K562 (cell line): ENCODE results near the gene RESF1. TPM values are rescaled to one million over a fixed set of nuclear protein-coding genes. Genes with fewer than 3 reads are reported as not detected.

Experiments
- ATAC-seq: fragments of 200-7000 bp; cut with Tn5 transposase; 3 replicates; pipeline ENCODE4 v1.9.1; 2020; ENCODE audit warnings: moderate library complexity
- BruUV-seq: library from RNA; stranded (reverse); fragments of 400-500 nt; replicated peaks from 2 replicates; lab custom pipeline; 2021; lab: Mats Ljungman, UMichigan
- CTCF ChIA-PET: fragments of 300-600 bp; formaldehyde crosslinking; extraction: SDS; loops from one replicate; lab custom pipeline; 2021; ENCODE audit warnings: low intra/inter-chr PET ratio; lab: Yijun Ruan, JAX
- POLR2A ChIA-PET: fragments of 300-600, 350-650 bp; sonication (Branson Sonifier 250); formaldehyde crosslinking; extraction: SDS; loops from one replicate; lab custom pipeline; 2021; ENCODE audit warnings: antibody characterized with exemption, inconsistent platforms; lab: Yijun Ruan, JAX
- DNase-seq, 4 experiments: peaks; one replicate each; pipeline versions ENCODE4 v3.0.0 to v3.0.0-alpha.2; 2011 to 2018; ENCODE audit warnings: low spot score in 3 of 4, mixed read lengths in 3 of 4; ENCODE audit errors: extremely low read depth in 1 of 4
- FAIRE-seq: peaks from 2 replicates; lab custom pipeline; 2011; peaks lifted over from hg19 to GRCh38; lab: Jason Lieb, UNC
- H2AFZ ChIP-seq: 2 replicates; pipeline ENCODE4 v1.6.0; 2011; ENCODE audit warnings: low read depth, low read length, control low read depth, inconsistent platforms
- H3K27ac ChIP-seq: fragments of 200-600 bp; 3 replicates; pipeline ENCODE4 v1.8.0; 2011; ENCODE audit warnings: low read depth, mild to moderate bottlenecking, control low read depth, inconsistent platforms, low read length, moderate library complexity, mixed read lengths; ENCODE audit errors: extremely low read depth
- H3K27me3 ChIP-seq, 2 experiments: fragments of 300-600 bp in 1 of 2; 2 replicates in 1 of 2; 3 replicates in 1 of 2; pipeline versions ENCODE4 v1.6.0 to v1.8.0; 2011; ENCODE audit warnings: inconsistent platforms in 2 of 2, low read length in 2 of 2, mild to moderate bottlenecking in 1 of 2, mixed read lengths in 1 of 2, moderate library complexity in 1 of 2; ENCODE audit not compliant: control insufficient read depth in 2 of 2, insufficient read depth in 2 of 2
- H3K36me3 ChIP-seq: fragments of 300-600 bp; 3 replicates; pipeline ENCODE4 v1.8.0; 2011; ENCODE audit warnings: mild to moderate bottlenecking, low read length, inconsistent platforms; ENCODE audit not compliant: control insufficient read depth, insufficient read depth
- H3K4me1 ChIP-seq, 2 experiments: fragments of 200-600 bp in 1 of 2; replicated peaks in 1 of 2; 2 replicates in 1 of 2; 3 replicates in 1 of 2; pipeline versions ENCODE4 v1.5.1 to v1.8.0; 2011; ENCODE audit warnings: inconsistent platforms in 2 of 2, low read length in 2 of 2, mild to moderate bottlenecking in 1 of 2, mixed read lengths in 1 of 2, moderate library complexity in 1 of 2; ENCODE audit not compliant: control insufficient read depth in 2 of 2, insufficient read depth in 2 of 2
- H3K4me2 ChIP-seq: 2 replicates; pipeline ENCODE4 v1.6.1; 2011; ENCODE audit warnings: low read length, control low read depth, inconsistent platforms, mixed read lengths; ENCODE audit not compliant: insufficient read depth
- H3K4me3 ChIP-seq: fragments of 200-600 bp; sonication (generic), shearing (Covaris generic); 2 replicates; pipeline ENCODE4 v1.5.1; 2016; ENCODE audit warnings: control low read depth, inconsistent platforms
- H3K79me2 ChIP-seq: fragments of 200-600 bp; 3 replicates; pipeline ENCODE4 v1.8.0; 2011; ENCODE audit warnings: low read length, inconsistent platforms; ENCODE audit not compliant: control insufficient read depth, insufficient read depth
- H3K9ac ChIP-seq, 2 experiments: 2 replicates each; pipeline versions ENCODE4 v1.6.0 to v1.6.1; 2011; ENCODE audit warnings: low read depth in 2 of 2, low read length in 2 of 2, control low read depth in 1 of 2, inconsistent platforms in 1 of 2, mild to moderate bottlenecking in 1 of 2, mixed read lengths in 1 of 2; ENCODE audit not compliant: insufficient read depth in 1 of 2
- H3K9me1 ChIP-seq: one replicate; pipeline ENCODE4 v1.6.0; 2011; ENCODE audit warnings: inconsistent platforms, mild to moderate bottlenecking, low read length, moderate library complexity; ENCODE audit not compliant: control insufficient read depth, insufficient read depth
- H3K9me3 ChIP-seq: replicated peaks from 2 replicates; pipeline ENCODE4 v1.5.1; 2011; ENCODE audit warnings: low read depth, low read length, inconsistent platforms; ENCODE audit not compliant: control insufficient read depth, insufficient read depth
- H4K20me1 ChIP-seq: replicated peaks from 2 replicates; pipeline ENCODE4 v1.6.1; 2011; ENCODE audit warnings: low read length, inconsistent platforms, mixed read lengths; ENCODE audit not compliant: control insufficient read depth, insufficient read depth
- ELF1 ChIP-seq: fragments of 200-800 bp; sonication (Bioruptor generic); IDR thresholded peaks from 2 replicates; pipeline ENCODE4 v1.6.1; 2016; ENCODE audit warnings: missing genetic modification characterization, missing compliant biosample characterization
- MTA2 ChIP-seq: fragments of 450-650 bp; IDR thresholded peaks from 2 replicates; pipeline ENCODE4 v1.6.1; 2016; ENCODE audit warnings: low read depth
- PBX2 ChIP-seq, 2 experiments: IDR thresholded peaks in 1 of 2; conservative IDR thresholded peaks in 1 of 2; 2 replicates each; pipeline ENCODE4 v1.6.1; 2016; ENCODE audit warnings: low read depth in 2 of 2, mild to moderate bottlenecking in 1 of 2, missing compliant biosample characterization in 1 of 2, missing genetic modification characterization in 1 of 2, moderate library complexity in 1 of 2
- RBM25 ChIP-seq: fragments of 200-400 bp; formaldehyde crosslinking; IDR thresholded peaks from 2 replicates; pipeline ENCODE4 v1.6.1; 2018; ENCODE audit warnings: low read length, low read depth, moderate library complexity; ENCODE audit not compliant: severe bottlenecking
- TAF1 ChIP-seq: IDR thresholded peaks from 2 replicates; pipeline ENCODE4 v1.6.1; 2011; ENCODE audit warnings: mild to moderate bottlenecking, low read length, moderate library complexity; ENCODE audit not compliant: insufficient read depth, control insufficient read depth, severe bottlenecking; ENCODE audit errors: extremely low read depth
- TFAP4 ChIP-seq: sonication (generic); formaldehyde crosslinking; IDR thresholded peaks from 2 replicates; pipeline ENCODE4 v1.8.0; 2022; ENCODE audit warnings: missing genetic modification reagents, mild to moderate bottlenecking, moderate library complexity, borderline replicate concordance
- ZKSCAN1 ChIP-seq: fragments of 150-350 bp; IDR thresholded peaks from 2 replicates; pipeline ENCODE4 v1.6.1; 2016; ENCODE audit warnings: low read depth, low read length
- ZNF121 ChIP-seq: sonication (generic); formaldehyde crosslinking; conservative IDR thresholded peaks from 2 replicates; pipeline ENCODE4 v1.8.0; 2022; ENCODE audit warnings: missing genetic modification reagents
- ZNF408 ChIP-seq: fragments of 250-450 bp; sonication (Bioruptor Pico); IDR thresholded peaks from 2 replicates; pipeline ENCODE4 v1.4.0; 2020; ENCODE audit warnings: low read depth, mild to moderate bottlenecking, moderate library complexity
- ZNF695 ChIP-seq: fragments of 450-650 bp; formaldehyde crosslinking; IDR thresholded peaks from 2 replicates; pipeline ENCODE4 v1.4.0; 2020; ENCODE audit warnings: mild to moderate bottlenecking, moderate library complexity
- WGBS: fragments of 100-300 bp; shearing (Covaris generic); methylation state at CpG from one replicate; pipeline ENCODE4 v1.1.6; 2016; ENCODE audit warnings: low coverage, mixed read lengths; ENCODE audit not compliant: insufficient coverage; ENCODE audit errors: missing lambda C conversion rate; 5-methylcytosine and 5-hydroxymethylcytosine counted together
- in situ Hi-C: fragments of 300-500 bp; cut with MboI; formaldehyde crosslinking; loops from 4 replicates; pipeline ENCODE4 v1.15.0; 2018; ENCODE audit warnings: inconsistent platforms, mixed read lengths
- intact Hi-C: fragments of 100-400 bp; cut with micrococcal nuclease; formaldehyde crosslinking; loops from 2 replicates; pipeline ENCODE4 v1.14.2; 2022
- polyA plus RNA-seq, 8 experiments: library from polyadenylated mRNA; depleted of rRNA in 4 of 8; stranded (reverse) in 5 of 8; unstranded in 3 of 8; fragments of >200 nt; fragmentation: Nextera tagmentation in 2 of 8; fragmentation: Illumina TruSeq in 1 of 8; extraction: Ambion mirVana in 2 of 8; extraction: Trizol in 1 of 8; gene quantifications; 2 replicates each; pipeline versions ENCODE4 v1.2.1 to v1.2.3, GENCODE V29; 2011 to 2014; ENCODE audit warnings: inconsistent platforms in 1 of 8, missing spikeins in 1 of 8
- total RNA-seq, 7 experiments: library from RNA; depleted of rRNA in 6 of 7; stranded (reverse); fragments of >200 nt in 6 of 7; fragmentation: Illumina TruSeq in 2 of 7; extraction: Trizol in 2 of 7; gene quantifications; 2 replicates each; pipeline versions ENCODE4 v1.2.1 to v1.2.3, GENCODE V29; 2011 to 2021; ENCODE audit warnings: low replicate concordance in 1 of 7
- TF ChIP-seq, protein P1 (sequence below): fragments of 450-650 bp; IDR thresholded peaks from 2 replicates; pipeline ENCODE4 v1.6.1; 2016; ENCODE audit warnings: borderline replicate concordance

Gene RESF1
- total and polyA plus RNA-seq, 9 of the 15 experiments (the other 6 are each of a cell fraction or from before 2014, with no cell fraction given) = 21.5 to 121 (median 53.6) TPM

DNA sequence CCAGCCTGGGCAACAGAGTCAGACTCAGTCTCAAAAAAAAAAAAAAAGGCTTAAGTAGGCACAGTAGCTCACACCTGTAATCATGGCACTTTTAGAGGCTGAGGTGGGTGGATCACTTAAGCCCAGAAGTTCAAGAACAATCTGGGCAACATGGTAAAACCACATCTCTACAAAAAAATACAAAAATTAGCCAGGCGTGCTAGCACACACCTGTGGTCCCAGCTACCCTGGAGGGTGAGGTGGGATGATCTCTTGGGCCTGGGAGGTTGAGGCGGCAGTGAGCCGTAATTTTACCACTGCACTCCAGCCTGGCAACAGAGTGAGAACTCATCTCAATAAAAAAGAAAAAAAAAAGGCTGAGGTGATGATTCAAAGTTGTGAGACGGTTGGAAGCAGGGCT is 9.1 kb upstream of the RESF1 start:
- POLR2A ChIA-PET = interaction anchor here (0.9 to 1.8 kb wide), 2 partner anchors 9 to 10 kb away, joined by 3 to 9 read pairs; partner anchors contain the start of gene RESF1
- Histone ChIP-seq H3K4me1 (peaks cover 0 to 12% of the 10 kb centered on the region in 2 experiments; a peak in 1 of 5 replicates), H3K27me3 (no peaks in the 10 kb centered on the region), H3K9me3 (peaks cover 7% of the 10 kb centered on the region), H3K9me1 (no peaks in the 10 kb centered on the region)
- WGBS = 70% methylated on average over 4 of the region's 4 CpGs
- intact Hi-C loops = no loop called here
- no peak for DNase-seq
- no peak for TF ChIP-seq ZNF695 (CRISPR knock-in tag)
- TF ChIP-seq PBX2 (CRISPR knock-in tag; IDR thresholded peaks at IDR 0.05; ENCODE audit: low read depth) = no peak
- no peak for TF ChIP-seq PBX2 (tag; conservative IDR thresholded peaks at IDR 0.05; ENCODE audit: low read depth)
- TF ChIP-seq RBM25 = no peak
- TF ChIP-seq ZNF121 (CRISPR knock-in tag) = no peak
- TF ChIP-seq ELF1 (tag) = no peak
- no peak for TF ChIP-seq ZKSCAN1
- TF ChIP-seq TAF1 = no peak
- no peak for TF ChIP-seq ZNF408
- no peak for TF ChIP-seq TFAP4 (CRISPR knock-in tag)
- TF ChIP-seq, protein P1, sequence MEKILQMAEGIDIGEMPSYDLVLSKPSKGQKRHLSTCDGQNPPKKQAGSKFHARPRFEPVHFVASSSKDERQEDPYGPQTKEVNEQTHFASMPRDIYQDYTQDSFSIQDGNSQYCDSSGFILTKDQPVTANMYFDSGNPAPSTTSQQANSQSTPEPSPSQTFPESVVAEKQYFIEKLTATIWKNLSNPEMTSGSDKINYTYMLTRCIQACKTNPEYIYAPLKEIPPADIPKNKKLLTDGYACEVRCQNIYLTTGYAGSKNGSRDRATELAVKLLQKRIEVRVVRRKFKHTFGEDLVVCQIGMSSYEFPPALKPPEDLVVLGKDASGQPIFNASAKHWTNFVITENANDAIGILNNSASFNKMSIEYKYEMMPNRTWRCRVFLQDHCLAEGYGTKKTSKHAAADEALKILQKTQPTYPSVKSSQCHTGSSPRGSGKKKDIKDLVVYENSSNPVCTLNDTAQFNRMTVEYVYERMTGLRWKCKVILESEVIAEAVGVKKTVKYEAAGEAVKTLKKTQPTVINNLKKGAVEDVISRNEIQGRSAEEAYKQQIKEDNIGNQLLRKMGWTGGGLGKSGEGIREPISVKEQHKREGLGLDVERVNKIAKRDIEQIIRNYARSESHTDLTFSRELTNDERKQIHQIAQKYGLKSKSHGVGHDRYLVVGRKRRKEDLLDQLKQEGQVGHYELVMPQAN = no peak
- TF ChIP-seq MTA2 = no peak
- TF ChIP-seq, all 486 proteins: peak for 0
- Histone ChIP-seq H3K9ac (no peak overlapping the region), H3K4me2 (no peak overlapping the region), H3K36me3 (no peaks in the 10 kb centered on the region), H3K4me3 (no peak overlapping the region), H2AFZ (no peak overlapping the region), H3K27ac (no peak overlapping the region), H4K20me1 (no peaks in the 10 kb centered on the region), H3K79me2 (no peaks in the 10 kb centered on the region)
- in situ Hi-C loops = no loop called here
- FAIRE-seq = no peak
- no peak for ATAC-seq
- CTCF ChIA-PET = interaction anchor here (0.6 kb wide), 2 partner anchors 30 to 188 kb away, joined by 3 to 4 read pairs; no protein-coding TSS in a partner anchor
- no TSS peak for BruUV-seq
